Caki2 (cell line): Measurements from ENCODE around the gene ENO4. TPM values are rescaled to one million over a fixed set of nuclear protein-coding genes. Genes with fewer than 3 reads are reported as not detected.

Experiments used
- DNase-seq: peaks from one replicate; pipeline ENCODE4 v3.0.0-alpha.2; 2015; ENCODE audit warnings: low read depth
- in situ Hi-C: cut with HindIII; loops from 2 replicates; pipeline ENCODE4 v1.10.0; 2016; ENCODE audit warnings: low sequenced_read_pairs, low pct_unique_long_range_greater_than_20kb, mixed read lengths
- total RNA-seq: library from RNA; depleted of rRNA; stranded (reverse); fragments of >200 nt; shearing (Covaris generic); gene quantifications from 2 replicates; pipeline ENCODE4 v1.2.3, GENCODE V29; 2014; ENCODE audit warnings: low replicate concordance

The ENO4 gene
- total RNA-seq, 1 experiment from 2014 or later: 0.07 TPM

GRCh38 chr10:116826803-116827202, 22.5 kb upstream of the ENO4 start:
- in situ Hi-C loops: no loop called here
- peak; percentile 68 for DNase-seq

- in situ Hi-C loops: no loop called here
- no peak for DNase-seq
Observed at GRCh38 chr10:116827214-116827671, 22.1 kb upstream of the ENO4 start.

GRCh38 chr10:116828116-116828515, 21.2 kb upstream of the ENO4 start:
- in situ Hi-C loops: no loop called here
- DNase-seq: no peak

- in situ Hi-C loops: no loop called here
Observed at GRCh38 chr10:116829711-116830110, 19.6 kb upstream of the ENO4 start.

GRCh38 chr10:116831086-116831485, 18.2 kb upstream of the ENO4 start:
- in situ Hi-C loops: no loop called here
- DNase-seq: no peak

More at GRCh38 chr10:116829711-116830110, 19.6 kb upstream of the ENO4 start:
- DNase-seq: no peak

- in situ Hi-C loops: no loop called here
- DNase-seq: no peak
Observed at GRCh38 chr10:116831790-116832189, 17.5 kb upstream of the ENO4 start.

GRCh38 chr10:116833986-116834985, 15.0 kb upstream of the ENO4 start:
- in situ Hi-C loops: no loop called here
- no peak for DNase-seq

- no peak for DNase-seq
- in situ Hi-C loops: no loop called here
Observed at GRCh38 chr10:116835658-116836057, 13.6 kb upstream of the ENO4 start.

- DNase-seq: no peak
- in situ Hi-C loops: no loop called here
Observed at GRCh38 chr10:116836083-116836482, 13.2 kb upstream of the ENO4 start.

- in situ Hi-C loops: no loop called here
Observed at GRCh38 chr10:116836902-116837523, 12.3 kb upstream of the ENO4 start.

GRCh38 chr10:116838143-116838725, 11.1 kb upstream of the ENO4 start:
- DNase-seq: no peak
- in situ Hi-C loops: no loop called here

More at GRCh38 chr10:116836902-116837523, 12.3 kb upstream of the ENO4 start:
- DNase-seq: no peak

- in situ Hi-C loops: no loop called here
- DNase-seq: no peak
Observed at GRCh38 chr10:116840389-116841075, 8.8 kb upstream of the ENO4 start.

GRCh38 chr10:116845823-116846222, 3.5 kb upstream of the ENO4 start:
- no peak for DNase-seq
- in situ Hi-C loops: no loop called here

GRCh38 chr10:116848032-116848943, 1.0 kb upstream of the ENO4 start:
- DNase-seq: no peak
- in situ Hi-C loops: no loop called here

- in situ Hi-C loops: no loop called here
- peak; percentile 4 for DNase-seq
Observed at GRCh38 chr10:116848944-116849247, 403 bp upstream of the ENO4 start.

GRCh38 chr10:116850058-116850611, 836 bp downstream of the ENO4 start:
- no peak for DNase-seq
- in situ Hi-C loops: no loop called here

- in situ Hi-C loops: no loop called here
- no peak for DNase-seq
Observed at GRCh38 chr10:116852246-116852645, 2.9 kb downstream of the ENO4 start.
